OCI-LY3 (cell line): ENCODE measurements around the gene SNAP25.

Experiments
- CTCF ChIP-seq: fragments of 200-600, 300-600 bp; sonication (generic); IDR thresholded peaks from 2 replicates; pipeline ENCODE4 v1.5.1; 2014; ENCODE audit warnings: antibody characterized with exemption, low read length, low read depth
- EZH2phosphoT487 ChIP-seq: fragments of 200-600 bp; shearing (Covaris generic); IDR thresholded peaks from 2 replicates; pipeline ENCODE4 v1.6.1; 2018; ENCODE audit warnings: antibody characterized with exemption, mixed run types, low read depth

GRCh38 chr20:10263385-10264165 is 44.9 kb downstream of the SNAP25 start:
- TF ChIP-seq CTCF (no peak), EZH2phosphoT487 (no peak)
